Measurements from ENCODE around the gene MLANA. TPM values are rescaled to one million over a fixed set of nuclear protein-coding genes. Genes with fewer than 3 reads are reported as not detected.

The MLANA gene
- total and polyA plus RNA-seq, 9 donors: not detected

DNA sequence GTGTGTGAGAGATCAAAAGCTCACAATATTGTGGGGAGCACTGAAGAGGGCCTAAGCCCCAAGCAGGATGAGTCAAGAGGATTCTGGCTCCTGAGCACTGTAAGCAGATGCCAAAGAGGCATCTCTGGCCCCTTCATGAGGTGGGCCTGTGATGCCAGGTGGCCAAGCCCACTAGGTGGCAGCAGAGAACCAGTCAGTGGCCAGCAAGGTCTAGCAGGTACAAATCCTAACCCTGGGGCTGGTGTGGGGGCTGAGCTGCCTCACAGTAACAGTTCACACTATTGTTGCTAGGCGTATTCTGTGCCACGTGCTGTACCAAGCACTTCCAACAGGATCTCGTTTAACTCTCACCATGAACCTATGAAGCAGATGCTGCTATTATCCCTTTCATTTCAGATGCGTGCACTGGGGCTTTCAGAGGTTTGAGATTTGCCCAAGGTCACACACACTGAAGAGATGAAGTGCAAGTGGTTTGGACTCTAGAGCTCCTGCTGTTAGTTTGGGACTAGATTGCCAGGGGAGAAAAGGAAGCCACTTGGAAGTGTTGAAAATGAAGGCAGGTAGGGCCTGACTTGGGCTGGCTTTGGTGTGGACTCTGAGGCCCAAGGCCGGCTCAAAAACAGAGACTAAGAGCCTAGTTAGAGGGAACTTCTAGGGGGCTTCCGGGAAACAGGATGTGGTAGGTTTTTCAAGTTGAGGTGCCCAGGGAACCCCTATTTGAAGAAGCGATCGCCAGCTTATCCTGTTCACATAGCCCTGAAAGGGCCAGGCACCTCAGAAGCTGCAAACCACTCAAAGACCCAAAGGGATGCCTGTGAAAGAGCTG, 4.4 kb upstream of the MLANA start:
- Histone ChIP-seq H3K4me1 (ENCODE audit: insufficient read depth) (no peaks in the 10 kb centered on the region), H3K9me3 (no peaks in the 10 kb centered on the region), H3K27me3 (no peaks in the 10 kb centered on the region), H3K27ac (no peak overlapping the region), H3K4me3 (no peak overlapping the region), H3K36me3 (no peaks in the 10 kb centered on the region)
- peak; percentile 62 to 83 (median 79) for DNase-seq
- intact Hi-C loops (cut with DNase I): loop anchor here in 3 of 4 donors (5.0 to 10.0 kb wide), 2 partner anchors 161 to 168 kb away; no protein-coding TSS in a partner anchor
- no peak for TF ChIP-seq POLR2A (IDR thresholded peaks at IDR 0.05)
- TF ChIP-seq, protein P1, sequence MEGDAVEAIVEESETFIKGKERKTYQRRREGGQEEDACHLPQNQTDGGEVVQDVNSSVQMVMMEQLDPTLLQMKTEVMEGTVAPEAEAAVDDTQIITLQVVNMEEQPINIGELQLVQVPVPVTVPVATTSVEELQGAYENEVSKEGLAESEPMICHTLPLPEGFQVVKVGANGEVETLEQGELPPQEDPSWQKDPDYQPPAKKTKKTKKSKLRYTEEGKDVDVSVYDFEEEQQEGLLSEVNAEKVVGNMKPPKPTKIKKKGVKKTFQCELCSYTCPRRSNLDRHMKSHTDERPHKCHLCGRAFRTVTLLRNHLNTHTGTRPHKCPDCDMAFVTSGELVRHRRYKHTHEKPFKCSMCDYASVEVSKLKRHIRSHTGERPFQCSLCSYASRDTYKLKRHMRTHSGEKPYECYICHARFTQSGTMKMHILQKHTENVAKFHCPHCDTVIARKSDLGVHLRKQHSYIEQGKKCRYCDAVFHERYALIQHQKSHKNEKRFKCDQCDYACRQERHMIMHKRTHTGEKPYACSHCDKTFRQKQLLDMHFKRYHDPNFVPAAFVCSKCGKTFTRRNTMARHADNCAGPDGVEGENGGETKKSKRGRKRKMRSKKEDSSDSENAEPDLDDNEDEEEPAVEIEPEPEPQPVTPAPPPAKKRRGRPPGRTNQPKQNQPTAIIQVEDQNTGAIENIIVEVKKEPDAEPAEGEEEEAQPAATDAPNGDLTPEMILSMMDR (IDR thresholded peaks at IDR 0.05): peak; percentile 62 to 79 (median 68)
- WGBS, 3 donors: 53 to 58% (median 57%) methylated on average over 8 of the region's 8 CpGs

GRCh38 chr9:5892456-5893133, 1.9 kb downstream of the MLANA start:
- WGBS, 3 donors: 40 to 44% (median 43%) methylated on average over 7 of the region's 7 CpGs
- no peaks in the 10 kb centered on the region for H3K36me3 ChIP-seq
- no peak for DNase-seq
- no peaks in the 10 kb centered on the region for H3K4me1 ChIP-seq (ENCODE audit: insufficient read depth)
- TF ChIP-seq POLR2A (IDR thresholded peaks at IDR 0.05) (no peak), EP300 (IDR thresholded peaks at IDR 0.05) (no peak)
- TF ChIP-seq, protein P1 (IDR thresholded peaks at IDR 0.05): no peak
- no peak overlapping the region for H3K4me3 ChIP-seq
- intact Hi-C loops (cut with DNase I): loop anchor here in 1 of 4 donors (10.0 kb wide), 1 partner anchor 152 kb away; no protein-coding TSS in a partner anchor
- no peaks in the 10 kb centered on the region for H3K27me3 ChIP-seq
- H3K9me3 ChIP-seq: no peaks in the 10 kb centered on the region
- H3K27ac ChIP-seq: no peak overlapping the region

DNA sequence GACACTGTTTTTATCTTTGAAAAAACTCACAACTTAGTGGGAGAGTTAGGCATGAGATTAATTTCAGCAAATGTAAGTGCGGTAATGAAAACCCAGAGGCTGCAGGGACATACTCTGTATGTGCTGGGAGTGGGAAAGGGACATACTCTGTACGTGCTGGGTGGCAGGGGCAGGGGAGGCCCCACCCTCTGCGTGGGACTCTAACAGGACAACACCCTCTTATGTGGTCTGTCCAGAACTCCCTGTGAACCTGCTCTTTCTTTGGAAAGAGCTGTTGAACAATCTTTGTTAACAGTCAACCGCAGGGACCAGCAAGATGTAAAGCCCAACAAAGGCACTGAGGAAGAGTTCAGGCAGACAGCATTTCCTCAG, 2.4 kb downstream of the MLANA start:
- TF ChIP-seq, protein P1 (IDR thresholded peaks at IDR 0.05): no peak
- no peak for TF ChIP-seq POLR2A (IDR thresholded peaks at IDR 0.05)
- no peak for TF ChIP-seq EP300 (IDR thresholded peaks at IDR 0.05)

GRCh38 chr9:5893591-5894236, 3.0 kb downstream of the MLANA start:
- WGBS, 3 donors: 74 to 83% (median 76%) methylated on average over 13 of the region's 13 CpGs
- no peaks in the 10 kb centered on the region for H3K9me3 ChIP-seq
- TF ChIP-seq, protein P1 (IDR thresholded peaks at IDR 0.05): no peak
- no peak for TF ChIP-seq EP300 (IDR thresholded peaks at IDR 0.05)
- no peak for TF ChIP-seq POLR2A (IDR thresholded peaks at IDR 0.05)
- H3K36me3 ChIP-seq: no peaks in the 10 kb centered on the region
- H3K27me3 ChIP-seq: no peaks in the 10 kb centered on the region
- H3K4me3 ChIP-seq: no peak overlapping the region
- H3K27ac ChIP-seq: no peak overlapping the region
- intact Hi-C loops (cut with DNase I): loop anchor here in 1 of 4 donors (10.0 kb wide), 1 partner anchor 151 kb away; no protein-coding TSS in a partner anchor
- no peaks in the 10 kb centered on the region for H3K4me1 ChIP-seq (ENCODE audit: insufficient read depth)
- no peak for DNase-seq

More for the DNA sequence above, 2.4 kb downstream of the MLANA start:
- 41 to 43% (median 42%) methylated on average over 4 of the region's 4 CpGs for WGBS, 3 donors
- H3K36me3 ChIP-seq: no peaks in the 10 kb centered on the region
- H3K27me3 ChIP-seq: no peaks in the 10 kb centered on the region
- H3K9me3 ChIP-seq: no peaks in the 10 kb centered on the region
- no peak overlapping the region for H3K4me3 ChIP-seq
- intact Hi-C loops (cut with DNase I): loop anchor here in 1 of 4 donors (10.0 kb wide), 1 partner anchor 152 kb away; no protein-coding TSS in a partner anchor
- no peak overlapping the region for H3K27ac ChIP-seq
- no peaks in the 10 kb centered on the region for H3K4me1 ChIP-seq (ENCODE audit: insufficient read depth)
- DNase-seq: no peak

Measured in ovary (tissue), 9 donors.